Esophagus (tissue), 2 donors: ENCODE measurements around the gene DOCK9. TPM values are rescaled to one million over a fixed set of nuclear protein-coding genes. Genes with fewer than 3 reads are reported as not detected.

Experiments
- H3K27ac ChIP-seq, 2 donors: one replicate each; pipeline ENCODE4 v1.5.1; 2013; ENCODE audit warnings: low read depth in 2 of 2, mild to moderate bottlenecking in 2 of 2, inconsistent platforms in 1 of 2, low read length in 1 of 2, moderate library complexity in 1 of 2
- H3K27me3 ChIP-seq, 2 donors: one replicate each; pipeline ENCODE4 v1.6.1; 2013; ENCODE audit warnings: low read length in 2 of 2, control low read depth in 1 of 2, mild to moderate bottlenecking in 1 of 2; ENCODE audit not compliant: insufficient read depth in 2 of 2, control insufficient read depth in 1 of 2
- H3K36me3 ChIP-seq, 2 donors: one replicate each; pipeline ENCODE4 v1.6.1; 2013; ENCODE audit warnings: low read length in 1 of 2; ENCODE audit not compliant: control insufficient read depth in 2 of 2, insufficient read depth in 2 of 2
- H3K4me1 ChIP-seq, 2 donors: one replicate each; pipeline ENCODE4 v1.6.1; 2013; ENCODE audit warnings: low read length in 1 of 2; ENCODE audit not compliant: control insufficient read depth in 2 of 2, insufficient read depth in 2 of 2
- H3K4me3 ChIP-seq, 2 donors: one replicate each; pipeline ENCODE4 v1.5.1; 2013; ENCODE audit warnings: low read length in 2 of 2, mild to moderate bottlenecking in 2 of 2, low read depth in 1 of 2, moderate library complexity in 1 of 2
- H3K9me3 ChIP-seq, 2 donors: one replicate each; pipeline ENCODE4 v1.6.1; 2013; ENCODE audit warnings: mild to moderate bottlenecking in 2 of 2, low read depth in 1 of 2, low read length in 1 of 2, moderate library complexity in 1 of 2; ENCODE audit not compliant: control insufficient read depth in 2 of 2, insufficient read depth in 1 of 2
- WGBS, 2 donors: extraction: QIAGEN DNeasy Blood & Tissue Kit; methylation state at CpG; one replicate each; pipeline ENCODE4 v1.1.7; 2013; 5-methylcytosine and 5-hydroxymethylcytosine counted together
- polyA plus RNA-seq, 2 donors: library from polyadenylated mRNA; stranded (reverse); fragments of 200-250 nt; gene quantifications; one replicate each; pipeline ENCODE4 v1.2.3, GENCODE V29; 2013
- donor health status: healthy with polysubstance abuse.
- donor health status: Bipolar disorder and iron deficiency.

The DOCK9 gene
- polyA plus RNA-seq, 2 donors = 69.1 to 83.1 TPM

DNA sequence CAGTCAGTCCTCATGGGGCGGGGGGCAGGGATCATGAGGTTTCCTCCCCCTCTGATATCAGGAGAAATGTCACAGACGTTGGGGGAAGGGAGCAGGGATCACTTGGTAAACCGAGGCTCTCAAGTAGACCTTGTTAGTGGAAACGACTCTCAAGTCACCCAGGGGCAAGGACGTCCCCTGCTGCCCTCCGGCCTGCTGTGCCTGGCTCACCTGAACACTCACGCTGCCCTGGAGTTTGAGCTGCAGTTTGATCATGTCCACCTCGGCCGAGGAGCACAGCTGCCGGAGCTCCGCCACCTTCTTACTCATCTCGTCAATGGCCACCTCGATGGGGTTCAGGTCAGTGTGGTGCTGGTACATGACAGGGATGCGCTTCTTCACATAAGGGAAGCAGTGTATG lies 177.8 kb downstream of the DOCK9 start:
- H3K36me3 ChIP-seq = peaks cover 8 to 44% of the 10 kb centered on the region in 2 donors
- H3K4me1 ChIP-seq = peaks cover 0 to 3% of the 10 kb centered on the region in 2 donors
- no peak overlapping the region for H3K27ac ChIP-seq
- WGBS, 2 donors = 90 to 93% methylated on average over 14 of the region's 14 CpGs
- H3K9me3 ChIP-seq = no peaks in the 10 kb centered on the region
- H3K4me3 ChIP-seq = no peak overlapping the region
- no peaks in the 10 kb centered on the region for H3K27me3 ChIP-seq

DNA sequence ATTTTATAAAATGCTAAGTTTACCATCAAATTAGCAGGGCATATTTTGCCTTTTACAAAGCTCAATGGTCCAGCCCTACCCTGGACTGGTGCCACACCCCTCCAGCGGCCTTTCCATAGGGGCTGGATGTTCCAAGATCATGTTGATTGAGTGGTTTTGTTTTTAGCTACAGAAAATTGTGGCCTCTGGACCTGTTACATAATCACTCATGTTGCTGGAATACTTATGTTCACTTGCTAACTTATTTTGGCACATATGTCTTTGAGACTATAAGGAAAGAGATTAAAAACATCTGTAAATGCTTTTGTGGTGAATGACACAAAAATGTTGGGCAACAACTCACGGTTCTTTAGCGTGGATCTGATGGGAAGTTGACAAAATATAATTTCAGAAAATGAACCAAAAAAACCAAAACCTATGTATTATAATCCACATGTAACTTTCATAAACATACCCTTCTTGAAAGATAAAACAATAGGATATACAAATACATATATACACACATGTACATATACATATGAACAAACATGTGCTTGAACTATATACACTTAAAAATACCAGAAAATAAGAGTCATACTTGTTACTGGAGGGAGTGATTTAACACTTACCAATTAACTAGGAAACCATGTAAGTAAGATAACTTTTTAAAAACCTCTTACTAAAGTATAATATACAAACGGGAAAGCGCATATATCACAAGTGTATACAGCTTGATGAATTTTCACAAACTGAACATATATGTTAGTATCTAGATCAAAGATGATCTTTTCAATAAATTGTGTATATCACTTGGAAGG lies 178.8 kb downstream of the DOCK9 start:
- 66 to 74% methylated on average over 5 of the region's 5 CpGs for WGBS, 2 donors
- H3K27me3 ChIP-seq = no peaks in the 10 kb centered on the region
- peaks cover 9 to 43% of the 10 kb centered on the region in 2 donors for H3K36me3 ChIP-seq

DNA sequence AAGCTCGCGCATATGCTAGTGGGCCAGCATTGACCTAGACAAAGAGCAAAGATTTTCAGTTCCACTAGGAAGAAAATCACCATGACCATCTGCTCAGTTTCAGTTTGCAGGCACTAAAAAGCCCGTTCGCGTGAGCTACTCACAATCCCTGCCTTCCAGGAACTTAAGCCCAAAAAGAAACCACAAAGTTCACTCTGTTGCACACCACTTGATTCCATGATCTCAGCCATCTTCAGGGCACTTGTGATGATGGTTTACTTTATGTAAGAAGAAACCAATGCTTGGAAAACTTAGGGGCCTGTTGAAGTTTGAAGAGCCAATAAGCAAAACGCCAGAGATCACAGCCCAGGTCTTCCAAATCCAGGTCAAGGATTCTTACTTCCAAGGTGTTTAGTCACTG lies 180.4 kb downstream of the DOCK9 start:
- Histone ChIP-seq H3K4me3 (no peak overlapping the region), H3K9me3 (no peaks in the 10 kb centered on the region), H3K4me1 (no peaks in the 10 kb centered on the region), H3K27ac (no peak overlapping the region), H3K27me3 (no peaks in the 10 kb centered on the region), H3K36me3 (peaks cover 16 to 48% of the 10 kb centered on the region in 2 donors)
- WGBS, 2 donors = 90 to 95% methylated on average over 6 of the region's 6 CpGs

More for the DNA sequence above, 178.8 kb downstream of the DOCK9 start:
- Histone ChIP-seq H3K9me3 (no peaks in the 10 kb centered on the region), H3K4me1 (peaks cover 0 to 3% of the 10 kb centered on the region in 2 donors), H3K4me3 (no peak overlapping the region), H3K27ac (no peak overlapping the region)

DNA sequence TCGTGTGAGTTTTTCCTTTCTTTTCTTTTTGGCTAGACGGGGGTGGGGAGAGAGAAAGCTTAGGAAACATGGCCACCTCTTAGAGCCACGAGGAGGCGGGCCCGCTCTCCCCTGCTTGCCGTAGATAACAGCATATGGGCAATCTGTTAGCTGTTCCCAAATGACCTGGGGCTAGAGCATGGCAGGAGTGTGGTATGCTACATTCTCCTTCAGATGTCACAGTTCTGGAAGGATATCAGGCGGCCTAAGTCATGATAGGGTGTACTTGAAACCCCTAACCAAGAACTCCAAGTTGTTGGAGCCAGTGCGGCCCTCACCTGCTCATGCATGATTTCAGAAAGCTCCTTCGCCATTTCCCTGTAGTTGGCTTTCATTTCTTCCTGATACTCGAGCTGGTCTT lies 181.1 kb downstream of the DOCK9 start:
- H3K9me3 ChIP-seq = no peaks in the 10 kb centered on the region
- peaks cover 19 to 45% of the 10 kb centered on the region in 2 donors for H3K36me3 ChIP-seq
- no peaks in the 10 kb centered on the region for H3K4me1 ChIP-seq
- WGBS, 2 donors = 91% methylated on average over 10 of the region's 10 CpGs
- H3K4me3 ChIP-seq = no peak overlapping the region
- H3K27me3 ChIP-seq = no peaks in the 10 kb centered on the region
- no peak overlapping the region for H3K27ac ChIP-seq

DNA sequence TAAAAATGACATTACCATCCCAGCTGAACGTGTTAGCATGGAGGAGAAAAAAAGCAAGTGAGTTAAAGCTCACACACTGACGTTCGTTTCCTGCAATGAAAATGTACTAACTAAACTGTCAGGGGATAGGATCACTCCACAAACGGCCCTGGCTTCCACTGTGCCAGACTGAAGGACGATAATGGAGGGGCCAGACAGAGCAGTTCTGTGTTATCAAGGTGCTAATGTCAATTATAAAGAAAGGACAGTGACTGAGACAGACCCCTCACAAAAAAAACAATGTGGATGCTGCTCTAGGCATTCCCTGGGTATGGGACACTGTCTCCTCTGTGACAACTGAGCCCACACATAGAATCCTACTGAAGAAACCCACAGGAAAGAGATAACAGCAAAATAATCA lies 181.7 kb downstream of the DOCK9 start:
- WGBS, 2 donors = 91% methylated on average over 5 of the region's 5 CpGs
- Histone ChIP-seq H3K27ac (no peak overlapping the region), H3K36me3 (peaks cover 19 to 44% of the 10 kb centered on the region in 2 donors), H3K27me3 (no peaks in the 10 kb centered on the region), H3K4me3 (no peak overlapping the region), H3K9me3 (no peaks in the 10 kb centered on the region), H3K4me1 (no peaks in the 10 kb centered on the region)

DNA sequence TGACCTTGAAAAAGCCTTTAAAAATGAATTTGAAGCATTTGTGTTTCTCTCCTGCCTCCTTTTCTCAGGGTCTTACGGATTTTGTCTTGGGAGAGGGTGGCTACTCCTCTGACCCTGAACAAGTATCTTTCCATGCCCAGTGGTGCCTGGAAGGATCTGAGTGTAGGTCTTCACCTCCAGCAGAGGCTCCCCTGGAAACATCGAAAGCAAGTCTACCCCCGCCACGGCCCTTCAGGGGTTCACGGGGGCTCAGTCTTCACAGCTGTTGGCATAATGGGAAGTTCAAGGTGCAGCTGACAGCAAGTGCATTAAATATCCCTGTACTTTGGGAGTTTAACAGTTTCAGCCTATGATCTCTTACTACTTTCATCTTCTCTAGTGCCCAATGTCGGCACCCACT lies 182.6 kb downstream of the DOCK9 start:
- no peak overlapping the region for H3K4me3 ChIP-seq
- no peaks in the 10 kb centered on the region for H3K4me1 ChIP-seq
- H3K27me3 ChIP-seq = no peaks in the 10 kb centered on the region
- peaks cover 19 to 43% of the 10 kb centered on the region in 2 donors for H3K36me3 ChIP-seq
- WGBS, 2 donors = 95 to 97% methylated on average over 6 of the region's 6 CpGs
- no peak overlapping the region for H3K27ac ChIP-seq
- H3K9me3 ChIP-seq = no peaks in the 10 kb centered on the region

DNA sequence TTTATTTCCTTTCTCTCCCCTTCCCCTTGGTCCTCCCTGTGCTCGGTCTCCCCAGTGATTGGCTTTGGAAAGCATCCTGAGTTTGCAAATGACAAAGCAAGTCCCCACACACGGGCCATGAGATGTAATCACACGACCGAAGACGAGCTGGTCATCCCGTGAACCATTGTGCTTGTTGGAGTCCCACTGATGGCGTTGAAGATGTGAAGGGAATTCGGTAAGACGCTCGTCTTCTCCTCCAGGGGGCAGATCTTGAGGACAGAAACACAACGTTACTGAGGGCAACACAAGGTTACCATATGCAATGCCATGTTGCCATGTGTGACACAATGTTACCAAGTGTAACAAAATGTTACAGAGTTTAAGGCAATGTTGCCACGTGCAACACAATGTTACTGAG lies 183.4 kb downstream of the DOCK9 start:
- peaks cover 19 to 38% of the 10 kb centered on the region in 2 donors for H3K36me3 ChIP-seq
- WGBS, 2 donors = 94% methylated on average over 12 of the region's 12 CpGs
- no peaks in the 10 kb centered on the region for H3K27me3 ChIP-seq
- no peaks in the 10 kb centered on the region for H3K9me3 ChIP-seq
- H3K4me1 ChIP-seq = no peaks in the 10 kb centered on the region
- H3K4me3 ChIP-seq = no peak overlapping the region
- no peak overlapping the region for H3K27ac ChIP-seq

DNA sequence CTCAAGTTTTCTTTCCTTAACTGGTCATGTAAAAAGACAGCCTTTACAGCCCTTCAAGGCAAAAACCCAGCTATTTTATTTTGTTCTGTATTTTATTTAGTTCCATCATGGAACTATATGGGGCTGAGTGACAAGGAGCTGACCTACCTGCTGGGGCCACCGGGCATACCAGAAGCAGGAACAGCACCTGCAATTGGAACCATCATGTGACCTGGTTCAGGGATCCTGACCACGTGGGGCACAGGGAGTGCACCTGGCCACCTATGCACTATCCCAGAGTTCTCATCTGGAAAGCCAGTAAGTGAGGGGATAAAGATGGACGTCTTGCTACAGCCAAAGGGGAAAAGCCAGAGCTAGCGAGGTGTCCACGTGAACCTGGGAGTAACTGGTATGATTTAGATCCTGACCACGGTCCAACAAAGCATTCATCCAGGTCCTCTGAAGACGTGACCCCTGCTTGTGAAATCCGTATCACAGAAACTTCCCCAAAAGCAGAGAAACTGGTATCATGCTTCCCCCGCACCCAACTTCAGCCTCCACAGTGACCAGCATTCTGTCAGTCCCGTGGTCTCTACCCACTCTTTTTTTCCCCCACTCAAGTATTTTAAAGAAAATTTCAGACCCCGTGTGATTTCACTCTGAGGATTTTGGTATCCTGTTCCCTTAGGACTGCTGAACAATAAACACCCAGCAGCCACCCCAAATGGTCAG lies 184.9 kb downstream of the DOCK9 start:
- WGBS, 2 donors = 87 to 91% methylated on average over 11 of the region's 11 CpGs
- Histone ChIP-seq H3K36me3 (peaks cover 19 to 32% of the 10 kb centered on the region in 2 donors), H3K4me3 (no peak overlapping the region), H3K9me3 (no peaks in the 10 kb centered on the region), H3K4me1 (no peaks in the 10 kb centered on the region), H3K27ac (no peak overlapping the region), H3K27me3 (no peaks in the 10 kb centered on the region)

DNA sequence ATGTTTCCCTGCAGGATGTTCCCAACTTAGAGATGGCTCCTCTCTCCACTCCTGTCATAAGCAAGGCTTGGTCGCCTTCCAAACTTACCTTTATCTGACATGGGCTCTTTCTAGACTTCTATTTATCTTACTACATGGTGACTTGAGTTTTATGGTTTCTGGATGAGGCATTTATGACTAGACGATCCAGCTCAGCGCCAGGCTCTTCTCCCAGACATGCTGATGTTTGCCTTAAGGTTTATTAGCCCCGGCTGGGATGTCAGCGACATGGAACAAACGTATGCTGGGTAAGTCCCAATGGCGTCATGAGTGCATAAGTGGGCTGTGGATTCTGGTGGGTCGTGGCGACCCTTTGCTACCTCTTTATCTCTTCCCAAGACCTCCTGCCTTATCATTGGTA lies 185.5 kb downstream of the DOCK9 start:
- Histone ChIP-seq H3K4me3 (no peak overlapping the region), H3K36me3 (peaks cover 19 to 27% of the 10 kb centered on the region in 2 donors), H3K4me1 (no peaks in the 10 kb centered on the region), H3K9me3 (no peaks in the 10 kb centered on the region), H3K27me3 (no peaks in the 10 kb centered on the region), H3K27ac (no peak overlapping the region)
- 91 to 93% methylated on average over 9 of the region's 9 CpGs for WGBS, 2 donors
